Measurements from ENCODE around the gene SELENOF.
"Not testable (repeated sequence)": the region's sequence is repeated elsewhere in the genome, so short reads cannot be mapped to it uniquely, and the experiment has no call there.

SELENOF gene

DNA sequence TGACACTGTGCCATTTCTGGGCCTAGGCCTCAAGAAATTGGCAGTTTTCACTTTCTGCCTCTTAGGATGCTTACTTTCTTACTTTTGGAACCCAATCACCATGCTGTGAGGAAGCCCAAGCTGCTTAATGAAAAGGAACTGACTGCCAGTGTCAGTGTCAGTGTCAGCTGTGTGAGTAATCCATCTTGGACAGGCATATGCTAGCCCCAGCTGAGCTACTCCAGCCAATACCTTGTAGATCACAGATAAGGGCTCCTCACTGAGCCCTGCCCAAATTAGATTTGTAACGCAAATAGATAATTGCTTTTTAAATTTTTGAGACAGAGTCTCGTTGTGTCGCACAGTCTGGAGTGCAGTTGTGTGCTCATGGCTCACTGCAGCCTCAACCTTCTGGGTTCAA is 59.6 kb downstream of the SELENOF start:
- no peak for DNase-seq

DNA sequence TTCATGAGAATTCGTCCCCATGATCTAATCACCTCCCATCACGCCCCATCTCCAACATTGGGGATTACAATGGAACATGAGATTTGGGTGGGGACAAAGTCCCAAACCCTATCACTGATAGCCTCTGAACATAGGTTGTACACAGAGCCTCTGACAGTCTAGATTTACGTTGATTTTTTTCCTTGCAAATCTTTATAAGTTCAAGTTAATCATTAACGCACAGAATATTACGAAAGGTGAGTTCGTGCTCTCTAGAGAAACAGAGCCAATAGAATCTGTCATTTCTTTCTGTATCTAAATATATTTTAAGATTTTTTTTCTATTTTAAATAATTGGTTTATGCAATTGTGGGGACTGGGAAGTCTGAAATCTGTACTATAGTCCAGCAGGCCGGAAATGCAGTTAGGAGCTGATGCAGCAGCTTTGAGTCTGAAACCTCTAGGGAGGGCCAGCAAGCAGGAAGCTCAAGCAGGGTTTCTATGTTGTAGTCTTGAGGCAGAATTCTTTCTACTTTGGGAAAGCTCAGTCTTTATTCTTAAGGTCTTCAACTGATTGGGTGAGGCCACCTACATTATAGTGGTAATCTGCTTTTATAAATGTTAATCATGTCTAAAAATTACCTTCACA is 61.0 kb downstream of the SELENOF start:
- no peak for DNase-seq

DNA sequence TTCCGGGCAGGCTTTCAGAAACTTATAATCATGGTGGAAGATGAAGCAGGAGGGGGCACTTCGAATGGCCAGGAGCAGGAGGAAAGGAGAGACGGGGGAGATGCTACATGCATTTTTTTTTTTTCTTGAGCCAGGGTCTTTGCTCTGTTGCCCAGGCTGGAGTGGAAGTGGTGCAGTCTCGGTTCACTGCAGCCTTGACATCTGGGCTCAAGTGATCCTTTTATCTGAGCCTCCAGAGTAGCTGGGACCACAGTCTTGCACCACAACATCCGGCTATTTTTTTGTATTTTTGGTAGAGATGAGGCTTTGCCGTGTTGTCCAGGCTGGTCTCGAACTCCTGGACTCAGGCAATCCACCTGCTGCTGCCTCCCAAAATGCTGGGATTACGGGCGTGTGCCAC is 61.6 kb downstream of the SELENOF start:
- no peak for DNase-seq

DNA sequence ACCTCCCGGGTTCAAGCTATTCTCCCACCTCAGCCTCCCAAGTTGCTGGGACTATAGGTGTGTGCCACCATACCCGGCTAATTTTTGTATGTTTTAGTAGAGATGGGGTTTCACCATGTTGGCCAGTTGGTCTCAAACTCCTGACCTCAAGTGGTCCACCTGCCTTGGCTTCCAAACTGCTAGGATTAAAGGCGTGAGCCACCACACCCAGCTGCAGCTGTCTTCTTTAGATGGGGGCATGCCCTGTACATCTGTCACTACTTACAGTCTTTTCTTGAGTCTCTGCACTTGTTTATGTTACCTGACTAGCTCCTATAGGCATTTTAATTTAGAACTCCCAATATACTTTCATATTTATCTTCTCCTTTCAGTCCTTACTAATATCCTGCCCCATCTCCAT is 64.2 kb downstream of the SELENOF start:
- DNase-seq, result no peak

DNA sequence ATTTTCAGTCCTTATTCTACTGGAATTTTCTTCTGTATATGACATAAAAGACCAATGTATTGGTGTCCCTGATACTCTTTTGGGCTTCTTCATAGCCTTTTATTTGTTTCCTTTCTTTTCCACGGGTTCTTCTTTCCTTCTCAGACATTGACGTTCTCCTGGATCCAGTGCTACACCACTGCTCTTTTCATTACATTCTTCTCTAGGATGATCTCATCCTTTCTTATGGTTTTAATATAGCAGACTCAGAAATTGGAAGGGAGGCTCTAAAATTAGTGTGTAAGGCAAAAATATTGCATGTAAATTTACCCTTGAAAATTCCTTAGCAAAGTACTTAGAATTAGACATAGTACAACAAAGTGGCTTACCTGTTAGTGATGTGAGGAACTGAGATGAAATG is 65.3 kb downstream of the SELENOF start:
- no peak for DNase-seq

DNA sequence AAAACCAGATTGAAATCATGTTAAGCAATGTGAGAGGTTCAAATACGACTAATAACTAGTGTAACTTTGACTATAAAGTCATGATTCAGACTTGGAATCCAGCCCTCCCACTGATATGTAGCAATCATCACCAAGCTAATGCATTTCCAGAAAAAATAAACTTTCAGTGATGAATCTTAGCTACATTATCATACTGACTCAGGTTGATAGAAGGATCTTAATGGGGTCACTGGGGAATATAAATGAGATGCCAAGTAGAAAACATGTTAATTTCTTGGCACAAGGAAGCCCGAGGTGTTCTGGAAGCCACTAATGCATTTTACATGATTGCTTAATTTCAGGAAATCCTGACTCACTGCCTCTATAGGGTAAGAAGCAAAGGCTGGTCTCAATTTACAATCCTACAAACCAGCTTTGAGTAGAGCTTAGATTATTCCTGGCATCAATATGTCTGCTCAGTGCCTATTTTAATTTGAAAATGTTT is 67.7 kb downstream of the SELENOF start:
- DNase-seq, result no peak

DNA sequence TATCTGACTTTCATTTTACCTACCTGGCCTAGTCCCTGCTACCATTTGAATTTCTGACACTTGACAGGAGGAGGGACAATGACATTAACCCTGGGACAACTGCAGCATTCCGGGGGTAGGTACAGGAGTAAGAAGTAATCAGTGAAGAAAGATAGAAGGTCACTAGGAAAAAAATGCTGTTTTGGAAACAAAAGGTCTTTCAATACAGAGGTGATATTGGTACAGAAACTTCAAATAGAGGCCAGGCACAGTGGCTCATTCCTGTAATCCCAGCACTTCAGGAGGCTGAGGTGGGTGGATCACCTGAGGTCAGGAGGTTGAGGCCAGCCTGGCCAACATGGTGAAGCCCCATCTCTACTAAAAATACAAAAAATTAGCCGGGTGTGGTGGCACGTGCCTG is 68.4 kb downstream of the SELENOF start:
- no peak for DNase-seq

DNA sequence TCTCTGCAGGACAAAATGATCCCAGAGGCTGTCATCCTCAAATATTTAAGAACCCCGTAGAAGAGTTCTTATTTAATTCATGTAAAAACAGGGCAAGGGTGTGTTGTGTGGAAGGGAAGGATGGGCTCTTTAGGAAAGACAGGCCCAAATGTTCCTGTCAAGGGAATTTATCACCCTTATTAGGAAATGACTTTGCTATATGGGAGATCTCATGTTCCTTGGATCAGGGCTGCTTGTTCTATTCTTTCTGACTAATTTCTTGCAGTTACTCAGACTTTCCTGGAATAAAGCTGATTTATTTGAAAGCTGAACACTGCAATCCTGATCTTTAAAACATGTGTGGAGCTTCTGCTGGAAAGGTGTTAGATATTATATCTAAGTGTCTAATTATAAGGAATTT is 72.8 kb downstream of the SELENOF start:
- no peak for DNase-seq

DNA sequence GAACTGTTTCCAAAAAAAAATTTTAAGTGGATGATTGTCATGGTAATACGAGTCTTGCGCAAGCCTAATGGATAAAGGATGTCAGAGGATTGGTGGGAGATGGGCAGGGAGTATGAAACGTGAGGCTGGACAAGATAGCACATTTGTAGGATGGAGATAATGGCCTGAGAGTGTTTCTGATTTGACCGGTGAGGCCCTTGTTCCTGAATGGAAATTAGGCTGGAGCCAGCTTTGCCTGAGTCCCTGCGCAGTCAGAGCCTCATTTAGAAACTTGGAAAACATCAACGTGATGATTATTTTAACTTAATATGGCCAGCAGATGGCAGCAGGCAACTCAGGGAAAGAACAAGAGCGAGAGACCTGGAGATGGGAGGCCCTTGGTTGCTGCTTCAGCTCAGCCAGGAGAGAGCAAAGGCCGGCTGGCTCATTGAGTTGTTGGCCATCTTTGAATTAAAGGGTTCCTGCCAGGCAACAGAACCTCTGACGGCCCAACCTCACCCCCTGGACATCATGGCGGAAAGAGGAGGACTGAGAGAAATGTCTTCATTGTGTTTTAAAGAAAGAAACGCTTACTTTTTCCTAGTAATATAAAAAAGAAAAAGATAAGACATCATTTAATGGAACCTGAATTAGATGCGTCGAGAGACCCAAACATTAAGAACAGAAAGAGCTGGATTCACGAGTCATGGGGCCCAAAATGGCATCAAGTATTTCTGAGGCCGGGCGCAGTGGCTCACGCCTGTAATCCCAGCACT is 80.3 kb downstream of the SELENOF start:
- DNase-seq, result peak; percentile 48

DNA sequence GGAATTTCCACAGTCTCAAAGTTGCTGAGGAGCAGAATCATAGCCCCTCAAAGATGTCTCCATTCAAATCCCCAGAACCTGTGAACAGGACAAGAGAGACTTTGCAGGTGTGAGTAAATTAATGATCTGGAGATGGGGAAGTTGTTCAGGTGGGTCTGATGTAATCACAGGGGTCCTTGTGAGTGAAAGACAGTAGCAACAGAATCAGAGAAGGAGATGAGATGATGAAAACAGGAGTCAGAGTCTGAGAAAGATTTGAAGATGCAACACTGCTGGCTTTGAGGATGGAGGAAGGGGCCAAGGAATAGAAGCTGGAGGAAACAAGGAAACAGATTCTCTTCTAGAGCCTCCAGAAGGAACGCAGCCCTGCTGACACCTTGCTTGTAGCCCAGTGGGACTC is 81.5 kb downstream of the SELENOF start:
- DNase-seq, result no peak

DNA sequence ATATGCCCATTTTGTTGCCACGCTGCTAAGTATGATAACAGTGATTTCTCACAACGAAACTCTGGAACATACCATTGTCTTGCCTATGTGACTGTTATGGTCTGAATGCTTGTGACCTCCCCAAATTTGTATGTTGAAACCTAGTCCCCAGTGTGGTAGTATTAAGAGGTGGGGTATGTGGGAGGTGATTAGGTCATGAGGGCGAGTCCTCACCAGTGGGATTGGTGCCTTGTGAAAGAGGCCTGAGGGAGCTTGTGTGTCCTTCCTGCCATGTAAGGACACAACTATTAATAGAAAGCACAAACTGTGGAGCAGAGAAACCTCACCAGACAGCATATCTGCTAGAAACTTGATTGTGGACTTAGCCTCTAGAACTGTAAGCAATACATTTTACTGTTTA is 84.6 kb downstream of the SELENOF start:
- no peak for DNase-seq

DNA sequence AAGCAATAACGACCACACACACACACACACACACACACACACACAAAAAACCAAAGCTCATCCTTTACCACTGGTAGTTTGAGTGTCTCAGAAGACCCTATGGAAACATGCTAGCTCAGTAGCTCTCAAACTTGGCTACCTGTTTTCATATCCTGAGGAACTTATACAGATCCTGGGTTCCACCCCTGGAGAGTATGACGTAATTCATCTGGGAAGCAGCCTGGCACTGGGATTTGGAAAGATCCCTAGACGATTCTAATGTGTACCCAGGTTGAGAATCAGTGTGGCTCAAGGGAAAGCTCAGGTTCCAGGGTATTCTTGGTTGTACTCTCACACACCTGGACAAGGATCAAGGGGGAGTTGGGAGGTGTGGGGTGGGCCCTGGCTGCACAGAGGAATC is 85.9 kb downstream of the SELENOF start:
- no peak for DNase-seq

DNA sequence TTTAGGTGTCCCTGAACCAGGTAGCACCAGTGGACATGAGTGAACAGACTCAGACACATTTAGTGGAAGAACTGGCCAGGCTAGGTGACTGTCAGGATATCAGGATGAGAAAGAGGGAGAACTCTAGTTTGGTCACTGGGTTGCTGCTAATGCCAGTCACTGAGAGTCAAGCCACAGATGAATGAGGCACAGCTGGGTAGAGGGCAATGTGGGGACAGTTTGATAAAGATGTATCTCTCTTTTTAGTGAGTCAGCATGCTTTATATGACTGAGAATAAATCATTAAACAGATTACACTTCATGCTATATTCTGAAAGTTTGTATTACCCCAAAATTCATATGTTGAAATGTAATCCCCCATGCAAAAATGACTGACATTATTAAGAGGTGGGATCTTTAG is 87.1 kb downstream of the SELENOF start:
- DNase-seq, result no peak

DNA sequence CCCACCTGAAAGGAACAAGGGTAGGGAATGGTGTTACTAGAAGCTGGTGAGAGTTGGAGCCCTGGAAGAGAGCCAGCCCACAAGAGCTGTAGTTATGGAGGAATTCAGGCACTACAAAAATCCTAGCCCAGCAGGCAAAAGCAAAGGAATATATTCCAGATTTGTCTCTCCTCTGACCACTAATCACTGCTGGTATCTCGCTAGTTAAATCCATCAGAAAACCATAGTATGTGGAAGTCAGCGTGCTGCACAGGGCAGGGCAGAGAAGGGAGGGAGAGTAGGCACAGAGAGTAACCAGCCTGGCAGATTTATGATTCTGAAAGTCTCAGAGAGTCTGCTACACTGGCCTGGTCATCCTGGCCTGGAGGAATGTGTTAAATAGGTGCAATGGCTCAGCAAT is 88.6 kb downstream of the SELENOF start:
- DNase-seq, result no peak

DNA sequence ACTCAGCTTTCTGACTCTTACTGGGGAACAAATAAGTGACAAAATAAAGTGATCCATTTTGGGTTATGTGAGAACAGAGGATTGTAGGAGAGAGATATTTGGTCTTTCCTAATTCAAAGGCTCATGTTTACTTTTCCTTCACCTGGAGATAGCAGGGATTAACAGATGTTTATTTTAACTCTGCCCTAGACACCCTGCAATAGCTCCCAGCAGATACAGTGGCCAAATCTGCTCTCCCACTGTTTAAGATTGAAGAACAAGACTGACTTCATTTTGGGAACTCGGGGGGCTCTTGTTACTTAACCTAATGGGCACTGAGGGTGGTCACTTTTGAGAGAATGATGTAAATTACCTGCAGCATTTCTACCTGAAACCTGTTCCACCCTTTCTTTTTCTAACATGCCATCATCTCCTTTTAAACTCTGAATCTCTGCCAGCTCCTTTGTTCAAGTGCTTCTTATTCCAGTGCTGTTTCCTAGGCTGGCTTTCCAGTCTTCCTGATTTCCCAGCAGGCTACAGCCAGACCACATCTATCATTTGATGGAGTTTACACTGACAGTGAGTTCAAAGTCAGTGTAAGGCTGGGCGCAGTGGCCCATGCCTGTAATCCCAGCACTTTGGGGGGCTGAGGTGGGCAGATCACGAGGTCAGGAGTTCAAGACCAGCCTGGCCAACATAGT is 90.0 kb downstream of the SELENOF start:
- DNase-seq, result no peak

DNA sequence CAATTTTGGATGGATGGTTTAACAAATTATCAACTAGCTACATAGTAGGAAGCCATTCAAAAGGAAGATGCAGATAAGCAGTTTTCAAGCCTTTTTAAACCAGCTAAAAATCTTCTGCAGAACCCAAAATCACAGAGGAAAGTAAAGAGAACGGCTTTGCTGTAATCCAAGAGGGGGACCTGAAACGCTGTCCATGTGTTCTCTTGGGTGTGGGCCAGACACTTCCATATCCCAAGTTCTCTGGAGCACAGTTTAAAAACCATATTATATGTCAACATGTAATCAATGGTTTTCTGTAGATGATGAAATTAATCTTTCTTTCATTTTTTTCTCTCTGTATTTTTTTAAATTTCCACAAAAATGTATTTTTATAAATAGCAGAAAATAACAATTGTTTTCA is 90.5 kb downstream of the SELENOF start:
- no peak for DNase-seq

DNA sequence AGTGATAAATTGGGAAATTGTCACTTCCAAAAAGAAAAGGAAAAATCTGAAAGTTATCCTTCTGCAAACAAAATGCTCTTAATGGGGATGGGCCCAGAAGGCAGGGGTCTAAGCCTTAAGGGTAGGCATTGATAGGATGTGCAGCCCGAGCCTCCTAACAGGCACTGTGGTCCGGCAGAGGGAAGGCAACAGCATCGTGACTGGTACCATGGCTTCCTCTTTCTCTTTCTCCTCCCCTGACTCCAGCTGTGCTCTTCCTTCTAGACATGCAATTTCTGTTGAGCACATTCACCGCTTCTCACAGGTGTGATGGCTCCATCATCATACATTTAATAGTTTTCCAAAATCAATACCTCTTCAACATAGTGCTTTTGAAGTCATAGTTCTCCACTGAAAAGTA is 91.5 kb downstream of the SELENOF start:
- DNase-seq, result no peak

DNA sequence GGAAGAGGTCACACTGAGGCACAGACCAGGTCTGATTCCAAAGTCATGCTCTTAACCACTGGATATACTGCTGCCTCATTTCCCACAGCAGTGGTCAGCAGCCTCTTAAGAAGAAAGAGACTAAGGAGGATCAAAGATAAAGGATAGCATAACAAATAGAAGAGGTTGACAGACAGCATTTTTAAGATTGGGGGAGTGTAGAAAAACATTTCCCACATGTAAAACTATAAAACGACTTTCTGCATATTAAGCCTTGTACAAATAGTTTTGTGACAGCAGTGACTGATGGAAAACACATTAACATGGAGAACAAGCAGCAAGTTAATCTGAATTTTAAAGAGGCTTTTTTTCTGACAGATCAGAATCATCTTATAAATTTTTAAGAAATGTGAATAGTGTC is 92.0 kb downstream of the SELENOF start:
- no peak for DNase-seq

DNA sequence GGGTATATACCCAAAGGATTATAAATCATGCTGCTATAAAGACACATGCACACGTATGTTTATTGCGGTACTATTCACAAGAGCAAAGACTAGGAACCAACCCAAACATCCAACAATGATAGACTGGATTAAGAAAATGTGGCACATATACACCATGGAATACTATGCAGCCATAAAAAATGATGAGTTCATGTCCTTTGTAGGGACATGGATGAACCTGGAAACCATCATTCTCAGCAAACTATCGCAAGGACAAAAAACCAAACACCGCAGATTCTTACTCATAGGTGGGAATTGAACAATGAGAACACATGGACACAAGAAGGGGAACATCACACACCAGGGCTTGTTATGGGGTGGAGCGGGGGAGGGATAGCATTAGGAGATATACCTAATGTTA is 94.0 kb downstream of the SELENOF start:
- DNase-seq, result not testable (repeated sequence)

DNA sequence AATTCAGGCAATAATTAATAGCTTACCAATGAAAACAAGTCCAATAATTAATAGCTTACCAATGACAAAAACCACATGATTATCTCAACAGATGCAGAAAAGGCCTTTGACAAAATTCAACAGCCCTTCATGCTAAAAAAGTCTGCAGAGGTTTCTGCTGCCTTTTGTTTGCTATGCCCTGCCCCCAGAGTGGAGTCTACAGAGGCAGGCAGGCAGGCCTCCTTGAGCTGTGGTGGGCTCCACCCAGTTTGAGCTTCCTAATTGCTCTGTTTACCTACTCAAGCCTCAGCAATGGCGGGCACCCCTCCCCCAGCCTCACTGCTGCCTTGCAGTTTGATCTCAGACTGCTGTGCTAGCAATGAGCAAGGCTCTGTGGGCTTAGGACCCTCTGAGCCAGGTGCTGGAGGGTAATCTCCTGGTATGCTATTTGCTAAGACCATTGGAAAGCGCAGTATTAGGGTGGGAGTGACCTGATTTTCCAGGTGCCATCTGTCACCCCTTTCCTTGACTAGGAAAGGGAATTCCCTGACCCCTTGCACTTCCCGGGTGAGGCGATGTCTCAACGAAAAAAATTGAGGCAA is 96.6 kb downstream of the SELENOF start:
- DNase-seq, result not testable (repeated sequence)

DNA sequence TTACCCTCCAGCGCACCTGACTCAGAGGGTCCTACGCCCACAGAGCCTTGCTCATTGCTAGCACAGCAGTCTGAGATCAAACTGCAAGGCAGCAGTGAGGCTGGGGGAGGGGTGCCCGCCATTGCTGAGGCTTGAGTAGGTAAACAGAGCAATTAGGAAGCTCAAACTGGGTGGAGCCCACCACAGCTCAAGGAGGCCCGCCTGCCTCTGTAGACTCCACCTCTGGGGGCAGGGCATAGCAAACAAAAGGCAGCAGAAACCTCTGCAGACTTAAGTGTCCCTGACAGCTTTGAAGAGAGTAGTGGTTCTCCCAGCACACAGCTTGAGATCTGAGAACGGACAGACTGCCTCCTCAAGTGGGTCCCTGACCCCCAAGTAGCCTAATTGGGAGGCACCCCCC is 99.8 kb downstream of the SELENOF start:
- DNase-seq, result not testable (repeated sequence)
